Ishikawa (cell line): ENCODE results near the gene SLX9.

Experiments used
- CEBPB ChIP-seq: IDR thresholded peaks from 2 replicates; pipeline ENCODE4 v1.6.1; 2012
- EGR1 ChIP-seq: IDR thresholded peaks from 2 replicates; pipeline ENCODE4 v1.6.1; 2012
- EP300 ChIP-seq: IDR thresholded peaks from 2 replicates; pipeline ENCODE4 v1.6.1; 2012; ENCODE audit warnings: borderline replicate concordance
- MAX ChIP-seq: IDR thresholded peaks from 2 replicates; pipeline ENCODE4 v1.6.1; 2012
- NFIC ChIP-seq: IDR thresholded peaks from 2 replicates; pipeline ENCODE4 v1.6.1; 2012
- RAD21 ChIP-seq: IDR thresholded peaks from 2 replicates; pipeline ENCODE4 v1.6.1; 2012; ENCODE audit warnings: low read depth
- REST ChIP-seq: IDR thresholded peaks from 2 replicates; pipeline ENCODE4 v1.6.1; 2012; ENCODE audit warnings: low read depth, mild to moderate bottlenecking
- TAF1 ChIP-seq: IDR thresholded peaks from 2 replicates; pipeline ENCODE4 v1.6.1; 2012; ENCODE audit warnings: low read depth, mild to moderate bottlenecking
- TEAD4 ChIP-seq: IDR thresholded peaks from 2 replicates; pipeline ENCODE4 v1.6.1; 2012
- USF1 ChIP-seq: IDR thresholded peaks from 2 replicates; pipeline ENCODE4 v1.6.1; 2012
- YY1 ChIP-seq: IDR thresholded peaks from 2 replicates; pipeline ENCODE4 v1.6.1; 2012; ENCODE audit warnings: low read depth

- TF ChIP-seq REST (no peak), YY1 (no peak), MAX (peak; percentile 47; the same call in 1 of the 2 replicates), USF1 (no peak), TEAD4 (no peak), TAF1 (no peak), CEBPB (no peak), EP300 (no peak), EGR1 (no peak), RAD21 (no peak), NFIC (no peak)
Measured at GRCh38 chr21:44931501-44932407, 8.1 kb upstream of the SLX9 start.
